Cardiac atrium fibroblast (primary cell): ENCODE measurements around the gene MEIOC. TPM values are rescaled to one million over a fixed set of nuclear protein-coding genes. Genes with fewer than 3 reads are reported as not detected.

Source experiments
- total RNA-seq: library from RNA; depleted of rRNA; stranded (reverse); fragments of >200 nt; gene quantifications from 2 replicates; pipeline ENCODE4 v1.2.3, GENCODE V29; 2015

Gene MEIOC
- total RNA-seq, result under 0.01 TPM in 1 of 2 replicates, not detected in the other

DNA sequence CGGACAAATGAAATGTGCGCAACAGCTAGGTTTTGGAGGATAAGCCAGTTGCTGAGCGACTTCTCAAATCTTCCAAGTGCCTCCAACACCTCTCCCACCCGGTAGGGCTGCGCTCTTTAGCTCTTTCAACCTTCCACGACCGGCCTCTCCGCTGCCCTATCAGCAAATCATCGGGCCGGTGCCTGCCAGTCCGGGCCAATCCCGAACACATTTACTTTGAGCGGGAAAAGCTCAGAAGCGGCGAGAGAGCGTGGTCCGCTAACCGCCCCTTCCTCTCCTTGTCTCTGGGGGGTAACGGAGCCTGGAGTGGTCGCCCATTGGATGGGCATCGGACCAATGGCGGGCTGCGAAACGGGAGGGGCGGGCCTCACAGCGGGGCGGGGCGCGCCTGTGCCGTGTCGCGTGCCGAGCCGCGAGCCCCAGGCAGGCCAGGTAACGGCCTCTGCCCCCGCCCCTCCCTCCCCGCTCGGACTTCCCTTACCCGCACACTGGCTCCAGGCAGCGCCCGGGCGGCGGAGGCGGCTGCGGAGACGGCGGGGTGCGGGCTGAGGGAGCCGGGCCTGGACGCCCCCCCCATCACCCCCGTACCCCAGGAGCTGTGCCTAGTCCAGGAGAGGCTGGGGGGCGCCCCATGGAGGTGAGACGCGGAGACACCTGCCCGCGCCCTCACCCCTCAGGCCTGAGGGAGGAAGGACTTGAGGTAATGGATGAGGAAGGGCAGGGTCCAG is at the start of gene MEIOC:
TSS of gene MEIOC (plus strand) at position 486 of the 728 bp plus-strand sequence. CDS start at position 632, 146 bp downstream.

DNA sequence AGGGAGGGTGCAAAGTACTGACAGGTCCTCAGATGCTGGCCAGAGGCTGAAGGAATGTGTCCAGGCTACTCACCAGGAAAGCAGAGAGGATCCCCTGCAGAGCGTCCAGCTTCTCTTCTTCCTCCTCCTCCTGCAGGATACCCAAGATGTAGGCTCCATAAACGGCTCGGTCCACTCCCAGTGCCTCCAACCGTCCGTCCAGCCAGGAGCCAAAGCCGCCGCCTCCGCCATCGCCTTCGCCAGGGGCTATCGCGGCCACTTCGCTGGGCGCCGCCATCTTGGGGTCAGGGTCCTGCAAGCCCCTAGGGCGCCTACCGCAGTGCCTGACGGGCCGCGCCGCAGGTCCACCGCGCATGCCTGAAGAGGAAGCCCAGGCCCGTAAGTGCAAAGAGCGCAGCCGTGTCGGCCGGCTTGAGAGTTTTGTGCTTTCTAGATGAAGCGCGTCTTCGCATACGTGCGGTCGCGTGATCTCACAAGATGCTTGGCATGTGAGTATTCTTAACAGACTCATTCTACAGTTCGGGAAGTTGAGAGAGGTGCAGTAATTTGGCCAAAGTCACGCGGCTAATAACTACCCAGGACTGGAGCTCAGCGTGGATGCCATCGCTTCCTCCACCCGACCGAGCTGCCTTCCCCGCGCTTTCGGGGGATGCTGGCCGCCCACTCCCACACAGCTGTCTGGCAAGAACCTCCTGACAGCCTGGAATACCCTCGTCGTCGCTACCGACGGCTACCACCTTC is 33.4 kb downstream of the MEIOC start, which contains the start of gene CCDC43:
TSS of gene CCDC43 (minus strand) at position 300 of the 741 bp plus-strand sequence. CDS start at position 277, 23 bp downstream.

DNA sequence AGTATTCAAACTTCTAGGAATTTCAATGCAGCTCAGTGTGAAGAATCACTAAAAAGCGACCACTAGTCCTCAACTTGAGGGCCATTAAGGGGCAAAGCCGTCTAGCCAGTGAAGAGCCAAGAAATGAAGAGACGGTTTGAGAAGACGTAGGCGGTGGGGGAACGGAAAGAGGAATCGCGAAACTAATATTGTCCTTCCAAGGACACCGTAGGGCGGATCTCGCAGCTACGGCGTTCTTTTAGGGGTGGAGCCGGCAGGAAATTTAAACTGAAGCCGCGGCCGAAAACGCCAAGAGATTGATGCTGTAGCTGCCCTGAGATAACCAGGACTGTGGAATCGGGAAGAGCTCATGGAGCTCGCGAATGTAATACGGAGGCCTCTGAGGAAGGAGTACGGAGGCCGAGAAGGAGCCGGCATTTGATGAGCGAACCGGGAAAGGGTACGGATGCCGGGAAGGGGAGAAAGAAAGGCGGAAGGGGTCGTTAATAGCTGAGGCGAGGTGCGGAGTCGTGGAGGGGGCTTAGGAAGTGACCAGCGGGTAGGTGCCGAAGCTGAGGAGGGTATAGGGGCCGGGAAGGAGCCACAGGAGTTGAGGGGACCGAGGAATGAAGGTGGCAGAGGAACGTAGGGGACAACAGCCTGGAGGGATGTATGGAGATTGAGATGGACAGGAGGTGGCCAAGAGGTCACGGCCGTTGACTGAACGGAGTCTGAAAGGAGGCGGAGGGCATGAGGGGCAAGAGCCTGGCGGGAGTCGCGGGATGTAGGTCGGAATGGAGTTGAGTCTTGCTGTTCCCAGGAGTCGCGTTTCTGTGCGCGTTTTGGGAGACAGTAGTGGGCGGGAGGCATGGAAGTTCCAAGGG is 52.4 kb downstream of the MEIOC start, which contains the start of gene DBF4B:
TSS of gene DBF4B (plus strand) at position 265 of the 863 bp plus-strand sequence. CDS start at position 421, 156 bp downstream.

Other genes with a start within 250 kb of the MEIOC start
- 13.0 and 13.2 TPM in 2 replicates for gene GPATCH8, start 153.1 kb upstream of the MEIOC start, total RNA-seq
- 3.4 and 8.8 TPM in 2 replicates for gene FZD2, start 99.0 kb upstream of the MEIOC start, total RNA-seq
- 16.4 and 22.8 TPM in 2 replicates for gene CCDC43, start 33.3 kb downstream of the MEIOC start, total RNA-seq
- 4.2 and 4.4 TPM in 2 replicates for gene DBF4B, start 52.2 kb downstream of the MEIOC start, total RNA-seq
- 1.5 and 2.2 TPM in 2 replicates for gene ADAM11, start 102.5 kb downstream of the MEIOC start, total RNA-seq
- 4.7 and 5.3 TPM in 2 replicates for gene GJC1, start 173.8 kb downstream of the MEIOC start, total RNA-seq
- not detected in 2 replicates for gene HIGD1B, start 191.4 kb downstream of the MEIOC start, total RNA-seq
- 43.3 and 43.9 TPM in 2 replicates for gene EFTUD2, start 243.0 kb downstream of the MEIOC start, total RNA-seq